Endodermal cell (in vitro differentiated cells): ENCODE results near the gene LMOD3. TPM values are rescaled to one million over a fixed set of nuclear protein-coding genes. Genes with fewer than 3 reads are reported as not detected.

Source experiments
- DNase-seq: peaks from one replicate; pipeline ENCODE4 v3.0.0-alpha.2; 2017
- H3K27ac ChIP-seq: 2 replicates; pipeline ENCODE4 v1.5.1; 2013; ENCODE audit warnings: mild to moderate bottlenecking, low read depth, low read length, moderate library complexity
- H3K27me3 ChIP-seq: 2 replicates; pipeline ENCODE4 v1.6.1; 2013; ENCODE audit warnings: mild to moderate bottlenecking, low read length, moderate library complexity; ENCODE audit not compliant: insufficient read depth, control insufficient read depth, poor library complexity, severe bottlenecking
- H3K36me3 ChIP-seq: 2 replicates; pipeline ENCODE4 v1.7.0; 2013; ENCODE audit warnings: mild to moderate bottlenecking, low read length, moderate library complexity; ENCODE audit not compliant: control insufficient read depth, insufficient read depth
- H3K4me1 ChIP-seq: one replicate; pipeline ENCODE4 v1.7.0; 2013; ENCODE audit warnings: low read length; ENCODE audit not compliant: control insufficient read depth, insufficient read depth
- H3K4me3 ChIP-seq: 2 replicates; pipeline ENCODE4 v1.5.1; 2013; ENCODE audit warnings: mild to moderate bottlenecking, low read length, moderate library complexity
- H3K9ac ChIP-seq: 2 replicates; pipeline ENCODE4 v1.6.1; 2013; ENCODE audit warnings: mild to moderate bottlenecking, low read length, moderate library complexity; ENCODE audit not compliant: poor library complexity, severe bottlenecking; ENCODE audit errors: extremely low read depth
- H3K9me3 ChIP-seq: 2 replicates; pipeline ENCODE4 v1.6.1; 2013; ENCODE audit warnings: mild to moderate bottlenecking, low read length, moderate library complexity; ENCODE audit not compliant: control insufficient read depth
- H3K27ac Mint-ChIP-seq: 2 replicates; pipeline ENCODE4 v1.8.0; 2020; ENCODE audit warnings: mixed read lengths
- H3K27me3 Mint-ChIP-seq: 2 replicates; pipeline ENCODE4 v1.8.0; 2021; ENCODE audit warnings: mild to moderate bottlenecking, mixed read lengths; ENCODE audit not compliant: insufficient read depth
- H3K36me3 Mint-ChIP-seq: 2 replicates; pipeline ENCODE4 v1.8.0; 2020; ENCODE audit warnings: low read depth, mixed read lengths
- H3K4me1 Mint-ChIP-seq: 2 replicates; pipeline ENCODE4 v1.8.0; 2020; ENCODE audit warnings: mixed read lengths
- H3K4me3 Mint-ChIP-seq: 2 replicates; pipeline ENCODE4 v1.8.0; 2020; ENCODE audit warnings: mild to moderate bottlenecking, moderate library complexity, mixed read lengths
- H3K9me3 Mint-ChIP-seq: 2 replicates; pipeline ENCODE4 v1.8.0; 2020; ENCODE audit warnings: mild to moderate bottlenecking, mixed read lengths
- CTCF ChIP-seq: fragments of 200-600 bp; sonication (generic); conservative IDR thresholded peaks from 2 replicates; pipeline ENCODE4 v1.5.0; 2021; ENCODE audit warnings: antibody characterized with exemption, mild to moderate bottlenecking
- WGBS, 2 experiments: methylation state at CpG; one replicate each; pipeline versions ENCODE4 v1.1.5 to v1.1.7; 2013; ENCODE audit warnings: missing lambda C conversion rate in 2 of 2, mixed read lengths in 1 of 2; ENCODE audit not compliant: insufficient coverage in 1 of 2, insufficient read length in 1 of 2; 5-methylcytosine and 5-hydroxymethylcytosine counted together
- total RNA-seq, 2 donors: library from RNA; stranded (reverse); fragmentation: NEBNext Ultra II Directional in 1 of 2; extraction: Animal tissue kit (Norgen Biotek cat#: 25700) in 1 of 2; gene quantifications; 2 replicates in 1 of 2; 3 replicates in 1 of 2; pipeline ENCODE4 v1.2.1, GENCODE V29; 2021

LMOD3 gene
- total RNA-seq, 2 donors from 2014 or later: not detected

- no peaks in the 10 kb centered on the region for H3K27me3 ChIP-seq
- H3K27ac ChIP-seq: no peak overlapping the region
- H3K36me3 ChIP-seq: no peaks in the 10 kb centered on the region
- H3K4me3 ChIP-seq: no peak overlapping the region
- no peak for TF ChIP-seq CTCF
- H3K4me3 Mint-ChIP-seq: no peak overlapping the region
- no peaks in the 10 kb centered on the region for H3K27me3 Mint-ChIP-seq
- H3K4me1 Mint-ChIP-seq: no peaks in the 10 kb centered on the region
- H3K4me1 ChIP-seq: no peaks in the 10 kb centered on the region
- DNase-seq: no peak
- no peaks in the 10 kb centered on the region for H3K9me3 ChIP-seq
- 86 to 90% methylated on average over 4 to 6 of the region's 6 CpGs for WGBS, 2 experiments
- no peaks in the 10 kb centered on the region for H3K36me3 Mint-ChIP-seq
- no peak overlapping the region for H3K27ac Mint-ChIP-seq
- H3K9ac ChIP-seq: no peak overlapping the region
- no peaks in the 10 kb centered on the region for H3K9me3 Mint-ChIP-seq
These were observed 3.3 kb downstream of the LMOD3 start for GRCh38 chr3:69119138-69119537.

DNA sequence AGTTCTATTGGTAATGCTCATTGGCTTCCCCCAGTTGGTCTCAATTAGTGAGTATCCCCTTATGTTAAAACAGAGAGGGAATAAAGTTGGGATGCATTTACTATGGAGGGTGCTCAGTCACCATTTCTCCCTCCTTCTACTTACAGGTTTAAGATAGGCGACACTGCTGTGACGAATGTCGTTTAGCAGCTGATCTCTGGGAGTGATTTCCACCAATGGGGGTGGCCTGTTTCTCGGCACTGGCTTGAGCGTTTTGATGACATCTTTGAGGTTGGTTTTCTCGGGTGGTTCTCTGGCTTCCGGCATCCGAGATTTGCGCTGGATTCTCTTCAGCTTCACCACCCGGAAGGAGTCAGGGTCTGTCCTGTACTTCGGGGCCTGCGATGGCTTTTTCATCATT lies 3.8 kb downstream of the LMOD3 start:
- H3K9ac ChIP-seq: no peak overlapping the region
- H3K9me3 ChIP-seq: no peaks in the 10 kb centered on the region
- 93 to 96% methylated on average over 7 to 12 of the region's 12 CpGs for WGBS, 2 experiments
- H3K4me1 Mint-ChIP-seq: no peaks in the 10 kb centered on the region
- H3K36me3 Mint-ChIP-seq: no peaks in the 10 kb centered on the region
- no peaks in the 10 kb centered on the region for H3K9me3 Mint-ChIP-seq
- H3K36me3 ChIP-seq: no peaks in the 10 kb centered on the region
- no peak for TF ChIP-seq CTCF
- H3K27ac Mint-ChIP-seq: no peak overlapping the region
- H3K4me1 ChIP-seq: no peaks in the 10 kb centered on the region
- H3K4me3 Mint-ChIP-seq: no peak overlapping the region
- no peaks in the 10 kb centered on the region for H3K27me3 Mint-ChIP-seq
- no peaks in the 10 kb centered on the region for H3K27me3 ChIP-seq
- no peak overlapping the region for H3K27ac ChIP-seq
- DNase-seq: no peak
- H3K4me3 ChIP-seq: no peak overlapping the region

DNA sequence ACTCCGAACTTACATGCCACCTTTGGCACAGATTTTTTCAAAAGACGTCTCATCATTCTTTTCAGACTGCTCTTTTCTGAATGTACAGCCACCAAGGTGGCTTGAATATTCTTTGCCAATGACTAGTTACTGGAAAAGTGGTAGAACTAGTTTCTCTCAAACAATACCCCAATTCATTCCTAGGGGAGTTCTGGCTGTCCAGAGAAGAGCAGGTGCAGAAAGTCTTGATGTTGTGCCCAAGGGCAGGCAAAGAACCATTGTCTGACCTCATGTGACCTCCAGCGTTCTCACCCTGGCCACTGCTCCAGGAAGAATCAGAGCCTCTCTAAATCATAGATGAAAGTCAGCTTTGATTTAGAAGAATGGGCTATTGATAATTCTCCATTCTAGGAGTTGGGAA lies 5.5 kb downstream of the LMOD3 start:
- Mint-ChIP-seq H3K27ac (no peak overlapping the region), H3K4me3 (no peak overlapping the region), H3K27me3 (no peaks in the 10 kb centered on the region), H3K36me3 (no peaks in the 10 kb centered on the region), H3K9me3 (no peaks in the 10 kb centered on the region), H3K4me1 (no peaks in the 10 kb centered on the region)
- no peak for TF ChIP-seq CTCF
- H3K27me3 ChIP-seq: no peaks in the 10 kb centered on the region
- no peaks in the 10 kb centered on the region for H3K9me3 ChIP-seq
- no peaks in the 10 kb centered on the region for H3K36me3 ChIP-seq
- no peak overlapping the region for H3K27ac ChIP-seq
- no peak overlapping the region for H3K9ac ChIP-seq
- H3K4me3 ChIP-seq: no peak overlapping the region
- no peaks in the 10 kb centered on the region for H3K4me1 ChIP-seq
- DNase-seq: no peak
- WGBS, 2 experiments: 87 to 100% methylated on average over 3 of the region's 3 CpGs
